CD4-positive, alpha-beta T cell (primary cell): ENCODE results near the gene NUBPL. TPM values are rescaled to one million over a fixed set of nuclear protein-coding genes. Genes with fewer than 3 reads are reported as not detected.

ENCODE experiments used
- ATAC-seq: fragments of 200-7000 bp; cut with Tn5 transposase; one replicate; pipeline ENCODE4 v1.10.0; 2022; ENCODE audit warnings: mild to moderate bottlenecking; ENCODE audit not compliant: poor library complexity
- CTCF ChIA-PET: fragments of 350-600 bp; sonication (Branson Sonifier 250); formaldehyde crosslinking; loops from one replicate; lab custom pipeline; 2021; ENCODE audit warnings: antibody characterized with exemption, inconsistent platforms; lab: Charles Lee
- POLR2A ChIA-PET: fragments of 350-600 bp; sonication (Branson Sonifier 250); formaldehyde crosslinking; loops from one replicate; lab custom pipeline; 2021; ENCODE audit warnings: antibody characterized with exemption, inconsistent platforms; lab: Charles Lee
- DNase-seq, 14 experiments: peaks; one replicate each; pipeline ENCODE4 v3.0.0-alpha.2; 2013 to 2020; ENCODE audit warnings: mixed read lengths in 2 of 14
- H3K27ac ChIP-seq, 2 donors: one replicate each; pipeline versions ENCODE4 v1.5.1 to v1.7.0; 2013; ENCODE audit warnings: low read length in 2 of 2, low read depth in 1 of 2, mild to moderate bottlenecking in 1 of 2
- H3K27me3 ChIP-seq, 2 experiments: 1 replicate in 1 of 2; 2 replicates in 1 of 2; pipeline versions ENCODE4 v1.6.1 to v1.7.0; 2013; ENCODE audit warnings: low read length in 2 of 2, control low read depth in 1 of 2, mild to moderate bottlenecking in 1 of 2, moderate library complexity in 1 of 2; ENCODE audit not compliant: insufficient read depth in 2 of 2, control insufficient read depth in 1 of 2
- H3K36me3 ChIP-seq: one replicate; pipeline ENCODE4 v1.6.1; 2013; ENCODE audit warnings: low read length, control low read depth; ENCODE audit not compliant: insufficient read depth
- H3K4me1 ChIP-seq: one replicate; pipeline ENCODE4 v1.6.1; 2013; ENCODE audit warnings: low read length, control low read depth; ENCODE audit not compliant: insufficient read depth
- H3K4me3 ChIP-seq: one replicate; pipeline ENCODE4 v1.5.1; 2013; ENCODE audit warnings: mild to moderate bottlenecking, low read length, moderate library complexity
- H3K9me3 ChIP-seq, 2 experiments: 1 replicate in 1 of 2; 2 replicates in 1 of 2; pipeline versions ENCODE4 v1.6.1 to v1.7.0; 2013; ENCODE audit warnings: low read length in 2 of 2, mild to moderate bottlenecking in 2 of 2, control low read depth in 1 of 2, moderate library complexity in 1 of 2; ENCODE audit not compliant: control insufficient read depth in 1 of 2, insufficient read depth in 1 of 2
- H3K27ac Mint-ChIP-seq: one replicate; pipeline ENCODE4 v1.8.0; 2020; ENCODE audit warnings: mixed read lengths
- H3K27me3 Mint-ChIP-seq: one replicate; pipeline ENCODE4 v1.8.0; 2021; ENCODE audit warnings: mixed read lengths
- H3K36me3 Mint-ChIP-seq: one replicate; pipeline ENCODE4 v1.8.0; 2021; ENCODE audit warnings: low read depth, mixed read lengths
- H3K4me1 Mint-ChIP-seq: one replicate; pipeline ENCODE4 v1.8.0; 2021; ENCODE audit warnings: low read depth, mixed read lengths
- H3K4me3 Mint-ChIP-seq: one replicate; pipeline ENCODE4 v1.8.0; 2020; ENCODE audit warnings: mild to moderate bottlenecking, mixed read lengths
- H3K9me3 Mint-ChIP-seq: one replicate; pipeline ENCODE4 v1.8.0; 2020; ENCODE audit warnings: mixed read lengths
- intact Hi-C, 2 experiments: fragments of 100-400 bp; cut with DNase I in 1 of 2; cut with micrococcal nuclease in 1 of 2; formaldehyde crosslinking; loops; one replicate each; pipeline versions ENCODE4 v1.15.1 to v1.9.0; 2023 to 2025; cut with DNase I, micrococcal nuclease
- total RNA-seq, 174 experiments: library from RNA in 2 of 174; stranded (reverse) in 2 of 174; gene quantifications; one replicate each; pipeline ENCODE4 v1.2.3 and lab custom pipeline; 2021 to 2026
- TF ChIP-seq, protein P1 (sequence below): fragments of 200-600 bp; IDR thresholded peaks from one replicate; pipeline ENCODE4 v1.8.0; 2022; ENCODE audit warnings: antibody characterized with exemption, mild to moderate bottlenecking

Gene NUBPL
- total RNA-seq, 2 experiments from 2014 or later: 7.2 to 8.2 TPM

DNA sequence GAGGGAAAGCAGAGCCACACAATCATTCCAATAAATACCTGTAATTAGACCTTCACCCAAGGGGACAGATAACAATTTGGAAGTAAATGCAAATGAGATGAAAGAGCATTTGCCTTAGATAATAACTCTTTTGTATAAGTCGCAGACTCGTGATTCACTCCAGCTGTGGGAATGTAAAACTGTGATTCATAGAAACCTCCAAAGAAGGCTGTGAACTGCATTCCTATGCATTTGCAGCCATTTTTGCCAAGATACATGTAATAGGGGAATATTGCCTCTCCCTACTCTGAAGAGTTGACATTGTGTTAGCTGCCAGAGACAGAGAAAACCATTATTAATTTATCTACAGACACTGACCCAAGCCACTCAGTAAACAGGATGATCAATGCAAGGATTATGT is 334.0 kb downstream of the NUBPL start:
- ATAC-seq: no peak
- H3K4me1 ChIP-seq: no peaks in the 10 kb centered on the region
- no peak overlapping the region for H3K4me3 Mint-ChIP-seq
- TF ChIP-seq, protein P1, sequence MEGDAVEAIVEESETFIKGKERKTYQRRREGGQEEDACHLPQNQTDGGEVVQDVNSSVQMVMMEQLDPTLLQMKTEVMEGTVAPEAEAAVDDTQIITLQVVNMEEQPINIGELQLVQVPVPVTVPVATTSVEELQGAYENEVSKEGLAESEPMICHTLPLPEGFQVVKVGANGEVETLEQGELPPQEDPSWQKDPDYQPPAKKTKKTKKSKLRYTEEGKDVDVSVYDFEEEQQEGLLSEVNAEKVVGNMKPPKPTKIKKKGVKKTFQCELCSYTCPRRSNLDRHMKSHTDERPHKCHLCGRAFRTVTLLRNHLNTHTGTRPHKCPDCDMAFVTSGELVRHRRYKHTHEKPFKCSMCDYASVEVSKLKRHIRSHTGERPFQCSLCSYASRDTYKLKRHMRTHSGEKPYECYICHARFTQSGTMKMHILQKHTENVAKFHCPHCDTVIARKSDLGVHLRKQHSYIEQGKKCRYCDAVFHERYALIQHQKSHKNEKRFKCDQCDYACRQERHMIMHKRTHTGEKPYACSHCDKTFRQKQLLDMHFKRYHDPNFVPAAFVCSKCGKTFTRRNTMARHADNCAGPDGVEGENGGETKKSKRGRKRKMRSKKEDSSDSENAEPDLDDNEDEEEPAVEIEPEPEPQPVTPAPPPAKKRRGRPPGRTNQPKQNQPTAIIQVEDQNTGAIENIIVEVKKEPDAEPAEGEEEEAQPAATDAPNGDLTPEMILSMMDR: no peak
- intact Hi-C loops: no loop called here
- H3K9me3 Mint-ChIP-seq: no peaks in the 10 kb centered on the region
- H3K36me3 ChIP-seq: no peaks in the 10 kb centered on the region
- H3K27me3 ChIP-seq: no peaks in the 10 kb centered on the region
- no peak overlapping the region for H3K27ac ChIP-seq
- no peak for DNase-seq
- H3K4me3 ChIP-seq: no peak overlapping the region
- ChIA-PET CTCF (no interaction called here), POLR2A (no interaction called here)
- no peaks in the 10 kb centered on the region for H3K9me3 ChIP-seq
- no peaks in the 10 kb centered on the region for H3K4me1 Mint-ChIP-seq
- H3K27ac Mint-ChIP-seq: no peak overlapping the region
- H3K27me3 Mint-ChIP-seq: peaks cover 9% of the 10 kb centered on the region
- no peaks in the 10 kb centered on the region for H3K36me3 Mint-ChIP-seq

DNA sequence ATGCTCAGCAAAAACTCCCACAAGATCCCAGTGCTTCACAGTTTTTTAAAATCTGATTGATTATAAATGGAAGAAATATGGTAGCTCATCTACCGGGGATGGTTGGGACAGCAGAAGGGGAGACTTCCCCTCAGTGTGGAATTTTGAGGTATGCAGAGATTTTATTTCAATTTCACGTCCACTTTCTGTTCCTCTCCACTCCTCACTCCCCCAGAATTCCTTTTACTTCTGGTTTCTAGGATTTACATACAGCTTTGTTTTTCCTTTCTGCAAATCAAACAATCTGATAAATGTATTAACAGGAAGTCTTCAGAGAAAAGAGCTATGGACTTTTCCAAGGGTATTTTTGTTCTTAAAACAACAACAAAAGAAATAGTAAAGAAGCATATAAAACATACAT is 334.4 kb downstream of the NUBPL start:
- DNase-seq (no peak), ATAC-seq (no peak)
- Histone ChIP-seq H3K9me3 (no peaks in the 10 kb centered on the region), H3K27me3 (no peaks in the 10 kb centered on the region), H3K27ac (no peak overlapping the region), H3K4me3 (no peak overlapping the region), H3K4me1 (no peaks in the 10 kb centered on the region), H3K36me3 (no peaks in the 10 kb centered on the region)
- intact Hi-C loops: no loop called here
- ChIA-PET CTCF (no interaction called here), POLR2A (no interaction called here)
- Mint-ChIP-seq H3K27ac (no peak overlapping the region), H3K9me3 (no peaks in the 10 kb centered on the region), H3K27me3 (peaks cover 9% of the 10 kb centered on the region), H3K36me3 (no peaks in the 10 kb centered on the region), H3K4me1 (no peaks in the 10 kb centered on the region), H3K4me3 (no peak overlapping the region)
- TF ChIP-seq, protein P1: no peak

DNA sequence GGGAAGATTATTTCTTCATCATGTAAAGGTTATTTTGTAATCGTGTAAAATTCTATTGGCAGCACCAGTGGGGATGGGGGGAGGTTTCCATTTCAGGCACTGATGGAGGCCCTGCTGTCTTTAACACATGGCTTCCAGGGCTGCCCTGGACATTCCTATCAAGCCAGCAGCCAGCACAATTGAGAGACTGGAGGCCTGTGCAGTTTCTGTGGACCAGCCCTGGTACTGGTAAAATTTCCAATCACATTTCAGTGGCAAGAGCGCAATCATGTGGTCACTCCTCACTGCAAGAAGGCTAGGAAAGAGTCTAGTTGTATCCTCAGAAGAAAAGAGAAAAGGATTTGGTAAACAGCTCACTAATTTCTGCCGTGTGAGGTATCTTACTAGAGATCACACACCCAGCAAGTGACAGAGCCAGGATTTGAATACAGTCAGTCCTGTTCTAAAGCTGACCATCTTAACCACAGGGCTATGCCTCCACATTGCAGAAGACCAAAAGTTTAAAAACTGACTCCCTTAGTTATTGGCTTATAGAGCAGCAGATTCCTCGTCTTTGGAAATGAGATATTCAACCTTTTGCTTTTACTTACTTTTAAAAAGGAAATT is 336.5 kb downstream of the NUBPL start:
- ATAC-seq (no peak), DNase-seq (no peak)
- H3K36me3 Mint-ChIP-seq: no peaks in the 10 kb centered on the region
- no peak overlapping the region for H3K4me3 Mint-ChIP-seq
- H3K4me3 ChIP-seq: no peak overlapping the region
- H3K27ac ChIP-seq: no peak overlapping the region
- H3K27ac Mint-ChIP-seq: no peak overlapping the region
- H3K27me3 ChIP-seq: no peaks in the 10 kb centered on the region
- H3K9me3 ChIP-seq: no peaks in the 10 kb centered on the region
- CTCF ChIA-PET: no interaction called here
- H3K4me1 Mint-ChIP-seq: no peaks in the 10 kb centered on the region
- TF ChIP-seq, protein P1: no peak
- H3K4me1 ChIP-seq: no peaks in the 10 kb centered on the region
- no peaks in the 10 kb centered on the region for H3K9me3 Mint-ChIP-seq
- H3K27me3 Mint-ChIP-seq: peaks cover 9% of the 10 kb centered on the region
- intact Hi-C loops: no loop called here
- H3K36me3 ChIP-seq: no peaks in the 10 kb centered on the region
- POLR2A ChIA-PET: no interaction called here
